WTC11 (cell line): ENCODE results near the gene CDX2. TPM values are rescaled to one million over a fixed set of nuclear protein-coding genes. Genes with fewer than 3 reads are reported as not detected.

Experiments
- ATAC-seq: fragments of 200-7000 bp; cut with Tn5 transposase; 2 replicates; pipeline ENCODE4 v1.10.0; 2021; ENCODE audit warnings: mild to moderate bottlenecking, moderate library complexity
- CTCF ChIA-PET: fragments of 300-600 bp; sonication (Branson Sonifier 250); formaldehyde crosslinking; loops from one replicate; lab custom pipeline; 2021; ENCODE audit warnings: antibody characterized with exemption; lab: Charles Lee
- POLR2A ChIA-PET: fragments of 350-600 bp; sonication (Branson Sonifier 250); formaldehyde crosslinking; loops from one replicate; lab custom pipeline; 2021; ENCODE audit warnings: antibody characterized with exemption; lab: Charles Lee
- DNase-seq: peaks from one replicate; pipeline ENCODE4 v3.0.0; 2021; ENCODE audit warnings: low spot score
- H3K27ac Mint-ChIP-seq: 2 replicates; pipeline ENCODE4 v1.8.0; 2021; ENCODE audit warnings: mixed read lengths
- H3K27me3 Mint-ChIP-seq: 2 replicates; pipeline ENCODE4 v1.8.0; 2021; ENCODE audit warnings: low read depth, mild to moderate bottlenecking, moderate library complexity, mixed read lengths
- H3K36me3 Mint-ChIP-seq: 2 replicates; pipeline ENCODE4 v1.8.0; 2021; ENCODE audit warnings: mixed read lengths
- H3K4me1 Mint-ChIP-seq: 2 replicates; pipeline ENCODE4 v1.8.0; 2022; ENCODE audit warnings: mixed read lengths
- H3K4me3 Mint-ChIP-seq: 2 replicates; pipeline ENCODE4 v1.8.0; 2021; ENCODE audit warnings: mild to moderate bottlenecking, moderate library complexity, mixed read lengths
- H3K9me3 Mint-ChIP-seq: 2 replicates; pipeline ENCODE4 v1.8.0; 2021; ENCODE audit warnings: mixed read lengths
- CREB1 ChIP-seq: sonication (generic); formaldehyde crosslinking; IDR thresholded peaks from 2 replicates; pipeline ENCODE4 v1.8.0; 2023; ENCODE audit warnings: mild to moderate bottlenecking, missing genetic modification reagents
- CREM ChIP-seq: sonication (generic); formaldehyde crosslinking; IDR thresholded peaks from 2 replicates; pipeline ENCODE4 v1.8.1; 2022; ENCODE audit warnings: mild to moderate bottlenecking, missing genetic modification reagents, moderate library complexity
- FOXJ3 ChIP-seq: sonication (generic); formaldehyde crosslinking; IDR thresholded peaks from 2 replicates; pipeline ENCODE4 v1.9.0; 2021; ENCODE audit warnings: missing genetic modification reagents, mild to moderate bottlenecking, borderline replicate concordance
- FOXP1 ChIP-seq: sonication (generic); formaldehyde crosslinking; IDR thresholded peaks from 2 replicates; pipeline ENCODE4 v1.8.0; 2022; ENCODE audit warnings: missing genetic modification reagents, mild to moderate bottlenecking, moderate library complexity, borderline replicate concordance
- JUN ChIP-seq: sonication (generic); formaldehyde crosslinking; IDR thresholded peaks from 2 replicates; pipeline ENCODE4 v1.8.0; 2023; ENCODE audit warnings: mild to moderate bottlenecking, missing genetic modification reagents
- KAT7 ChIP-seq: sonication (generic); formaldehyde crosslinking; IDR thresholded peaks from 2 replicates; pipeline ENCODE4 v1.8.1; 2023; ENCODE audit warnings: missing genetic modification reagents, mild to moderate bottlenecking, borderline replicate concordance
- NFYB ChIP-seq: sonication (generic); formaldehyde crosslinking; conservative IDR thresholded peaks from 2 replicates; pipeline ENCODE4 v1.8.0; 2022; ENCODE audit warnings: low read depth, missing genetic modification reagents
- OVOL2 ChIP-seq: fragments of 250-450 bp; sonication (Bioruptor Pico); IDR thresholded peaks from 2 replicates; pipeline ENCODE4 v1.9.0; 2021; ENCODE audit warnings: mild to moderate bottlenecking, borderline replicate concordance
- PREB ChIP-seq: sonication (generic); formaldehyde crosslinking; IDR thresholded peaks from 2 replicates; pipeline ENCODE4 v1.8.1; 2022; ENCODE audit warnings: mild to moderate bottlenecking, missing genetic modification reagents, moderate library complexity, borderline replicate concordance
- RELA ChIP-seq: sonication (generic); formaldehyde crosslinking; IDR thresholded peaks from 2 replicates; pipeline ENCODE4 v1.8.1; 2022; ENCODE audit warnings: missing genetic modification reagents, mild to moderate bottlenecking, borderline replicate concordance
- RORB ChIP-seq: fragments of 250-450 bp; sonication (Bioruptor Pico); IDR thresholded peaks from 2 replicates; pipeline ENCODE4 v1.9.0; 2021; ENCODE audit warnings: mild to moderate bottlenecking
- SP1 ChIP-seq: sonication (generic); formaldehyde crosslinking; conservative IDR thresholded peaks from 2 replicates; pipeline ENCODE4 v1.8.1; 2022; ENCODE audit warnings: missing genetic modification reagents
- TEAD4 ChIP-seq: sonication (generic); formaldehyde crosslinking; IDR thresholded peaks from 2 replicates; pipeline ENCODE4 v1.8.0; 2022; ENCODE audit warnings: mild to moderate bottlenecking, missing genetic modification reagents
- USF1 ChIP-seq: sonication (generic); formaldehyde crosslinking; IDR thresholded peaks from 2 replicates; pipeline ENCODE4 v1.8.0; 2022; ENCODE audit warnings: mild to moderate bottlenecking, missing genetic modification reagents
- ZNF138 ChIP-seq: sonication (generic); formaldehyde crosslinking; conservative IDR thresholded peaks from 2 replicates; pipeline ENCODE4 v1.8.1; 2022; ENCODE audit warnings: mild to moderate bottlenecking, moderate library complexity, missing genetic modification reagents
- ZNF423 ChIP-seq: fragments of 250-450 bp; sonication (Bioruptor Pico); IDR thresholded peaks from 2 replicates; pipeline ENCODE4 v2.1.2; 2022; ENCODE audit warnings: mild to moderate bottlenecking, moderate library complexity
- total RNA-seq: library from RNA; stranded (reverse); gene quantifications from 3 replicates; pipeline ENCODE4 v1.2.3, GENCODE V29; 2021
- TF ChIP-seq, protein P1 (sequence below): sonication (generic); formaldehyde crosslinking; IDR thresholded peaks from 2 replicates; pipeline ENCODE4 v1.8.1; 2023; ENCODE audit warnings: mild to moderate bottlenecking, missing genetic modification reagents, borderline replicate concordance
- TF ChIP-seq, protein P2 (sequence below): sonication (generic); formaldehyde crosslinking; IDR thresholded peaks from 2 replicates; pipeline ENCODE4 v1.8.0; 2022; ENCODE audit warnings: mild to moderate bottlenecking, missing genetic modification reagents
- TF ChIP-seq, protein P3 (sequence below): sonication (generic); formaldehyde crosslinking; IDR thresholded peaks from 2 replicates; pipeline ENCODE4 v1.8.0; 2023; ENCODE audit warnings: missing genetic modification reagents
- TF ChIP-seq, protein P4 (sequence below): sonication (generic); formaldehyde crosslinking; IDR thresholded peaks from 2 replicates; pipeline ENCODE4 v1.8.1; 2022; ENCODE audit warnings: mild to moderate bottlenecking, moderate library complexity, missing genetic modification reagents
- TF ChIP-seq, protein P5 (sequence below): sonication (generic); formaldehyde crosslinking; IDR thresholded peaks from 2 replicates; pipeline ENCODE4 v1.8.0; 2022; ENCODE audit warnings: mild to moderate bottlenecking, missing genetic modification reagents

Gene CDX2
- total RNA-seq, 1 experiment from 2014 or later: 0.44 TPM

DNA sequence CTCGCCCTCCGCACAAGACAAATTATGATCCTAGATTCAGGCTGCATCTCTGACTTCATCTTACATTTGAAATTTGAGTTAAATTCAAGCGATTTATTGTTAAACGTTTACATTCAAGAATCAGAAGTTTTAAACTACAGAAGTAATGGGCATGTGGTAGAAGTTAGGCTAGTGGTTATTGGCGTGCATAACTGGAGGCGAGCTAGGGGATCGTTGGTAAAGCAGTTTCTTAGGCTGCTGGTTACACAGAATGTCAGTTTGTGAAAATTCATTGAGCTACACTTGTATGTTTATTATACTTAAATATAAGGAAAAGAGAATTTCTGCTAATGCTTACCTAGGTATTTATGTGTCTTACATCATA, 733 bp upstream of the CDX2 start:
- peaks cover 100% of the 10 kb centered on the region for H3K27me3 Mint-ChIP-seq
- H3K27ac Mint-ChIP-seq: no peak overlapping the region
- CTCF ChIA-PET: interaction anchor here (1.2 to 6.1 kb wide), 5 partner anchors 9 to 173 kb away, joined by 3 to 53 read pairs (median 15); no protein-coding TSS in a partner anchor
- TF ChIP-seq KAT7 (CRISPR knock-in tag): no peak
- TF ChIP-seq CREB1 (CRISPR knock-in tag): no peak
- TF ChIP-seq, protein P1, sequence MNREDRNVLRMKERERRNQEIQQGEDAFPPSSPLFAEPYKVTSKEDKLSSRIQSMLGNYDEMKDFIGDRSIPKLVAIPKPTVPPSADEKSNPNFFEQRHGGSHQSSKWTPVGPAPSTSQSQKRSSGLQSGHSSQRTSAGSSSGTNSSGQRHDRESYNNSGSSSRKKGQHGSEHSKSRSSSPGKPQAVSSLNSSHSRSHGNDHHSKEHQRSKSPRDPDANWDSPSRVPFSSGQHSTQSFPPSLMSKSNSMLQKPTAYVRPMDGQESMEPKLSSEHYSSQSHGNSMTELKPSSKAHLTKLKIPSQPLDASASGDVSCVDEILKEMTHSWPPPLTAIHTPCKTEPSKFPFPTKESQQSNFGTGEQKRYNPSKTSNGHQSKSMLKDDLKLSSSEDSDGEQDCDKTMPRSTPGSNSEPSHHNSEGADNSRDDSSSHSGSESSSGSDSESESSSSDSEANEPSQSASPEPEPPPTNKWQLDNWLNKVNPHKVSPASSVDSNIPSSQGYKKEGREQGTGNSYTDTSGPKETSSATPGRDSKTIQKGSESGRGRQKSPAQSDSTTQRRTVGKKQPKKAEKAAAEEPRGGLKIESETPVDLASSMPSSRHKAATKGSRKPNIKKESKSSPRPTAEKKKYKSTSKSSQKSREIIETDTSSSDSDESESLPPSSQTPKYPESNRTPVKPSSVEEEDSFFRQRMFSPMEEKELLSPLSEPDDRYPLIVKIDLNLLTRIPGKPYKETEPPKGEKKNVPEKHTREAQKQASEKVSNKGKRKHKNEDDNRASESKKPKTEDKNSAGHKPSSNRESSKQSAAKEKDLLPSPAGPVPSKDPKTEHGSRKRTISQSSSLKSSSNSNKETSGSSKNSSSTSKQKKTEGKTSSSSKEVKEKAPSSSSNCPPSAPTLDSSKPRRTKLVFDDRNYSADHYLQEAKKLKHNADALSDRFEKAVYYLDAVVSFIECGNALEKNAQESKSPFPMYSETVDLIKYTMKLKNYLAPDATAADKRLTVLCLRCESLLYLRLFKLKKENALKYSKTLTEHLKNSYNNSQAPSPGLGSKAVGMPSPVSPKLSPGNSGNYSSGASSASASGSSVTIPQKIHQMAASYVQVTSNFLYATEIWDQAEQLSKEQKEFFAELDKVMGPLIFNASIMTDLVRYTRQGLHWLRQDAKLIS (CRISPR knock-in tag): no peak
- no peak for TF ChIP-seq NFYB (CRISPR knock-in tag)
- TF ChIP-seq RELA (CRISPR knock-in tag): no peak
- no peak for TF ChIP-seq CREM (CRISPR knock-in tag)
- TF ChIP-seq, protein P2, sequence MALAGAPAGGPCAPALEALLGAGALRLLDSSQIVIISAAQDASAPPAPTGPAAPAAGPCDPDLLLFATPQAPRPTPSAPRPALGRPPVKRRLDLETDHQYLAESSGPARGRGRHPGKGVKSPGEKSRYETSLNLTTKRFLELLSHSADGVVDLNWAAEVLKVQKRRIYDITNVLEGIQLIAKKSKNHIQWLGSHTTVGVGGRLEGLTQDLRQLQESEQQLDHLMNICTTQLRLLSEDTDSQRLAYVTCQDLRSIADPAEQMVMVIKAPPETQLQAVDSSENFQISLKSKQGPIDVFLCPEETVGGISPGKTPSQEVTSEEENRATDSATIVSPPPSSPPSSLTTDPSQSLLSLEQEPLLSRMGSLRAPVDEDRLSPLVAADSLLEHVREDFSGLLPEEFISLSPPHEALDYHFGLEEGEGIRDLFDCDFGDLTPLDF (CRISPR knock-in tag): no peak
- TF ChIP-seq RORB (CRISPR knock-in tag): no peak
- TF ChIP-seq ZNF138: no peak
- TF ChIP-seq, protein P3, sequence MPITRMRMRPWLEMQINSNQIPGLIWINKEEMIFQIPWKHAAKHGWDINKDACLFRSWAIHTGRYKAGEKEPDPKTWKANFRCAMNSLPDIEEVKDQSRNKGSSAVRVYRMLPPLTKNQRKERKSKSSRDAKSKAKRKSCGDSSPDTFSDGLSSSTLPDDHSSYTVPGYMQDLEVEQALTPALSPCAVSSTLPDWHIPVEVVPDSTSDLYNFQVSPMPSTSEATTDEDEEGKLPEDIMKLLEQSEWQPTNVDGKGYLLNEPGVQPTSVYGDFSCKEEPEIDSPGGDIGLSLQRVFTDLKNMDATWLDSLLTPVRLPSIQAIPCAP (CRISPR knock-in tag): no peak
- TF ChIP-seq ZNF423: no peak
- TF ChIP-seq, protein P4, sequence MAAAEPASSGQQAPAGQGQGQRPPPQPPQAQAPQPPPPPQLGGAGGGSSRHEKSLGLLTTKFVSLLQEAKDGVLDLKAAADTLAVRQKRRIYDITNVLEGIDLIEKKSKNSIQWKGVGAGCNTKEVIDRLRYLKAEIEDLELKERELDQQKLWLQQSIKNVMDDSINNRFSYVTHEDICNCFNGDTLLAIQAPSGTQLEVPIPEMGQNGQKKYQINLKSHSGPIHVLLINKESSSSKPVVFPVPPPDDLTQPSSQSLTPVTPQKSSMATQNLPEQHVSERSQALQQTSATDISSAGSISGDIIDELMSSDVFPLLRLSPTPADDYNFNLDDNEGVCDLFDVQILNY (CRISPR knock-in tag): no peak
- TF ChIP-seq SP1 (CRISPR knock-in tag): no peak
- TF ChIP-seq PREB (CRISPR knock-in tag): no peak
- no peak for TF ChIP-seq JUN (CRISPR knock-in tag)
- no peak for TF ChIP-seq OVOL2 (CRISPR knock-in tag)
- TF ChIP-seq, all 79 proteins: peak for 0
- Mint-ChIP-seq H3K9me3 (no peaks in the 10 kb centered on the region), H3K36me3 (no peaks in the 10 kb centered on the region), H3K4me3 (0 out of 2 replicates have a peak overlapping the region, but pooled peaks have one; percentile 70), H3K4me1 (peaks cover 64% of the 10 kb centered on the region)
- POLR2A ChIA-PET: no interaction called here
- DNase-seq: no peak
- ATAC-seq: no peak

DNA sequence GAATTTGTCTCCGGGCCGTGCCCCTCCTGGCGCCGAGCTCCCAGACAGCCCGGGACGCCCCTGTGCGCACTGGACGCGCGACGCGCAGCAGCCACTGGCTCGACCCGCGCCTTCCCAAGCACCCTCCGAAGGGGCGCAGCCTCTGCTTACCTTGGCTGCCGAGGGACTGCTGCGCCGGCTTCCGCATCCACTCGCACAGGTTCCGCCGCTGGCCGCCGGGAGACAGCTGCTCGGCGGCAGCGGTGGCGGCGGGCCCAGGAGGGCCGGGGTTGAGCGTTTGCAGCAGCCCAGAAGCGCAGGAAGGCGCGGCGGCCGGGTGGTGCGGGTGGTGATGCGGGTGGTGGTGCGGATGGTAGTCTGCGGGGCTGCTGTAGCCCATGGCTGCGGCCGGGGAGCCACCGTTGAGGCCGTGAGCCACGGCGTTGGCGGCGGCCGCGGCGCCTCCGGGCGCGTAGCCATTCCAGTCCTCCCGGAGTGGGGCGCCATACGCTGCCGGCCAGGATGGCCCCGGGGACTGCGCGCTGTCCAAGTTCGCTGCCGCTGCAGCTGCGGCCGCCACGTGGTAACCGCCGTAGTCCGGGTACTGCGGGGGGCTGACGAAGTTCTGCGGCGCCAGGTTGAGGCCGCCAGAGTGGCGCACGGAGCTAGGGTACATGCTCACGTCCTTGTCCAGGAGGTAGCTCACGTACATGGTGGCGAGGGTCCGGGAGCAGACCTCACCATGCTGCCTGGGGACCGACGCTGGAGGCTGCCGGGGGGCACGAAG, 616 bp downstream of the CDX2 start:
- Mint-ChIP-seq H3K4me3 (peak overlapping the region; percentile 54), H3K27me3 (peaks cover 100% of the 10 kb centered on the region)
- POLR2A ChIA-PET: no interaction called here

More for the DNA sequence above, 616 bp downstream of the CDX2 start:
- TF ChIP-seq, protein P5, sequence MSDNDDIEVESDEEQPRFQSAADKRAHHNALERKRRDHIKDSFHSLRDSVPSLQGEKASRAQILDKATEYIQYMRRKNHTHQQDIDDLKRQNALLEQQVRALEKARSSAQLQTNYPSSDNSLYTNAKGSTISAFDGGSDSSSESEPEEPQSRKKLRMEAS (CRISPR knock-in tag): peak; percentile 63; the same call in 1 of the 2 replicates
- TF ChIP-seq USF1 (CRISPR knock-in tag): peak; percentile 58; the same call in 1 of the 2 replicates
- TF ChIP-seq, protein P2 (CRISPR knock-in tag): no peak
- peak; percentile 21; the same call in 1 of the 2 replicates for TF ChIP-seq FOXP1
- TF ChIP-seq TEAD4: no peak
- TF ChIP-seq FOXJ3 (CRISPR knock-in tag): no peak
- CTCF ChIA-PET: interaction anchor here (1.0 to 6.1 kb wide), 11 partner anchors 8 to 606 kb away, joined by 3 to 53 read pairs (median 7); no protein-coding TSS in a partner anchor
- Mint-ChIP-seq H3K9me3 (no peaks in the 10 kb centered on the region), H3K36me3 (no peaks in the 10 kb centered on the region), H3K4me1 (peaks cover 62% of the 10 kb centered on the region), H3K27ac (no peak overlapping the region)
- ATAC-seq: peak; percentile 1; the same call in 1 of the 2 replicates
- DNase-seq: peak; percentile 62
